ENCODE results near the gene F3. TPM values are rescaled to one million over a fixed set of nuclear protein-coding genes. Genes with fewer than 3 reads are reported as not detected.

The F3 gene
- not detected for total RNA-seq

DNA sequence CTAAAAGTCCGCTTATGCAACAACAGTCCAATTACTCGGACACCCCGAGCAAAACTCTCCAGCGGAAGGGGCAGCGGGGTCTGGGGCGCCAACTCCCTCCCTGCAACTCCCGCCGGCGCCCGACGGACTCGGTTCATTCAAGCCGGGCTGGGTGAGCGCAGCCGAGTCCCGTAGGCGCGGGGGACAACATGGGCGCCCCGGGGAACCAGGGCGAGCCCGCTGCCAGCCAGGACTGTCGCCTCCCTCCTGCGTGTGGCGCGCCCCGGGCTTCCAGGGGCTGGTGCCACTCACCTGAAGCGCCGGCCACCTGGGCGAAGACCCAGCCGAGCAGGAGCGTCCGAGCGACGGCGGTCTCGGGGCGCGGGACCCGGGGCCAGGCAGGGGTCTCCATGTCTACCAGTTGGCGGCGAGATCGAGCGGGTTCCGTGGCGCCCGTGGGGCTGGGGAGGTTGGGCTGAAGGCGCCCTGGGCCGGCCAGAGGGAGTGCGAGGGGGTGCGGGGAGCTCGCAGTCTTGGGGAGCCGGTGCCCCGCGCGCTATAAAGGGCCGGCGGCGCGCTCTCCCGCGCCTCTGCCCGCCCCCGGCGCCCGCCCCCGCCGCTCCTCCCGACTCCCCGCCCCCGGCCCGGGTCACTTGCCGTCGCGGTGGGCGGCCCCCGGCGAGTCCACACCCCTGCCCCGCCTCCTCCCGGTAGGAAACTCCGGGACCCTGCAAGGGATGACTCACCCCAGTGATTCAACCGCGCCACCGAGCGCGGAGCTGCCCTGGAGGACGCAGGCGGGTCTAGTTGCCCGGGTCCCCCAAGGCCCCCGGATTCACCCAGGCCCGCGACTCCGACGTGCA is at the start of gene F3:
TSS of gene F3 (minus strand) at position 514 of the 842 bp plus-strand sequence. CDS start at position 391, 123 bp downstream.

Other genes with a start within 250 kb of the F3 start
- 10 to 100 TPM; 22.8 to 25.5 TPM for gene ABCD3, start 123.4 kb downstream of the F3 start, total RNA-seq

All from activated naive CD4-positive, alpha-beta T cell treated with anti-CD3 and anti-CD28 coated beads, Interleukin-2, amount 10 ng/mL, durations not matched to agents 5 hours and 36 hours (primary cell).